Stimulated activated CD4-positive, alpha-beta T cell treated with anti-CD3 and anti-CD28 coated beads, TNF-alpha, amount 100 ng/mL, for 4 hours (primary cell): ENCODE measurements around the gene PKIG.
"Not testable (repeated sequence)": the region's sequence is repeated elsewhere in the genome, so short reads cannot be mapped to it uniquely, and the experiment has no call there.

ENCODE experiments used
- DNase-seq, 3 experiments: peaks; one replicate each; pipeline ENCODE4 v3.0.0-alpha.2; 2020; ENCODE audit warnings: low read depth in 3 of 3

Gene PKIG

GRCh38 chr20:44572551-44573500 lies 9.6 kb upstream of the PKIG start:
- DNase-seq = no peak

GRCh38 chr20:44573501-44573869 lies 8.9 kb upstream of the PKIG start:
- DNase-seq = no peak

GRCh38 chr20:44574372-44574771 lies 8.0 kb upstream of the PKIG start:
- DNase-seq = no peak

GRCh38 chr20:44576297-44576696 lies 6.1 kb upstream of the PKIG start:
- no peak for DNase-seq

- no peak for DNase-seq
Observed at GRCh38 chr20:44579313-44580081, 2.9 kb upstream of the PKIG start.

- no peak for DNase-seq
Observed at GRCh38 chr20:44580581-44581268, 1.7 kb upstream of the PKIG start.

- no peak for DNase-seq
Observed at GRCh38 chr20:44581515-44581914, 864 bp upstream of the PKIG start.

GRCh38 chr20:44583157-44583556 lies 778 bp downstream of the PKIG start:
- no peak for DNase-seq

GRCh38 chr20:44584162-44584561 lies 1.8 kb downstream of the PKIG start:
- no peak for DNase-seq

GRCh38 chr20:44585057-44585963 lies 2.9 kb downstream of the PKIG start:
- DNase-seq = no peak

- DNase-seq = no peak
Observed at GRCh38 chr20:44586289-44586911, 4.0 kb downstream of the PKIG start.

- DNase-seq = no peak
Observed at GRCh38 chr20:44587035-44587980, 4.9 kb downstream of the PKIG start.

GRCh38 chr20:44588321-44588720 lies 5.9 kb downstream of the PKIG start:
- not testable (repeated sequence) for DNase-seq

GRCh38 chr20:44589537-44589936 lies 7.2 kb downstream of the PKIG start:
- no peak for DNase-seq

- no peak for DNase-seq
Observed at GRCh38 chr20:44590980-44591778, 8.8 kb downstream of the PKIG start.

GRCh38 chr20:44592366-44592765 lies 10.0 kb downstream of the PKIG start:
- no peak for DNase-seq

GRCh38 chr20:44593751-44594150 lies 11.4 kb downstream of the PKIG start:
- no peak for DNase-seq

GRCh38 chr20:44594730-44595129 lies 12.4 kb downstream of the PKIG start:
- DNase-seq = no peak

- no peak for DNase-seq
Observed at GRCh38 chr20:44596010-44596409, 13.6 kb downstream of the PKIG start.
